ENCODE results near the gene RBMS3. TPM values are rescaled to one million over a fixed set of nuclear protein-coding genes. Genes with fewer than 3 reads are reported as not detected.
A peak's percentile ranks its signal among the peaks of the same experiment; 100 is the strongest.

RBMS3 gene
- total and polyA plus RNA-seq, 4 donors = 29.1 to 86.7 (median 58.1) TPM

- Histone ChIP-seq H3K27me3 (ENCODE audit: control insufficient read depth, insufficient read depth, low read length) (no peaks in the 10 kb centered on the region), H3K4me3 (ENCODE audit: low read depth, low read length) (no peak overlapping the region), H3K27ac (ENCODE audit: low read depth, low read length) (no peak overlapping the region), H3K4me1 (ENCODE audit: control insufficient read depth, insufficient read depth, low read length) (no peaks in the 10 kb centered on the region), H3K36me3 (ENCODE audit: control insufficient read depth, insufficient read depth, low read length) (no peaks in the 10 kb centered on the region), H3K9me3 (ENCODE audit: control insufficient read depth, insufficient read depth, low read length) (peaks cover 2% of the 10 kb centered on the region)
- DNase-seq (ENCODE audit: low read depth in 4 of 6, low spot score in 6 of 6) = no peak
- WGBS (ENCODE audit: insufficient coverage) = 30% methylated on average over 1 of the region's 2 CpGs
Observed at GRCh38 chr3:29639578-29640290, 358.9 kb downstream of the RBMS3 start.

- Histone ChIP-seq H3K36me3 (ENCODE audit: control insufficient read depth, insufficient read depth, low read length) (no peaks in the 10 kb centered on the region), H3K27ac (ENCODE audit: low read depth, low read length) (no peak overlapping the region), H3K4me3 (ENCODE audit: low read depth, low read length) (no peak overlapping the region), H3K9me3 (ENCODE audit: control insufficient read depth, insufficient read depth, low read length) (no peaks in the 10 kb centered on the region), H3K4me1 (ENCODE audit: control insufficient read depth, insufficient read depth, low read length) (no peaks in the 10 kb centered on the region), H3K27me3 (ENCODE audit: control insufficient read depth, insufficient read depth, low read length) (no peaks in the 10 kb centered on the region)
- 61% methylated on average over 3 of the region's 5 CpGs for WGBS (ENCODE audit: insufficient coverage)
- DNase-seq (ENCODE audit: low read depth in 4 of 6, low spot score in 6 of 6) = peak in 1 of 6 donors; percentile 62
Observed at GRCh38 chr3:29642393-29643033, 361.6 kb downstream of the RBMS3 start.

DNA sequence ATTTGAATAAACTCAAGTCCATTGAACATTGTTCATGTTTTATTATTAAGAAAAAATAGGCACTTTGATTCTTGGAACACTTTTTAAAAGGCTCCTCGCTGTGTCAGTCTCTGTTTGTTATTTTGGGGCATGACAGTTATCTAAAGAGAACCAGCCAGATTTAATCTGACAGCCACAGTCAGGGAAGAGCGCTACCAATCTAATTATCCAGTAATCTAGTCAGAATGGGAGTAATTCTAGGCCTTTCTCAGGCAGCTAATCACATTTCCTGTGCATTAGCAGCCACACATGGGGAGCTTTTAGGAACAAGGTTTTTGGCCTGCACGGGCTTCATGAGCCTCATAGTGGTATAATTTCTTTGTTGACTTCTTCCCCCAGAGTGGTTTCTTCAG, 362.2 kb downstream of the RBMS3 start:
- Histone ChIP-seq H3K27ac (ENCODE audit: low read depth, low read length) (no peak overlapping the region), H3K4me3 (ENCODE audit: low read depth, low read length) (no peak overlapping the region), H3K27me3 (ENCODE audit: control insufficient read depth, insufficient read depth, low read length) (no peaks in the 10 kb centered on the region), H3K4me1 (ENCODE audit: control insufficient read depth, insufficient read depth, low read length) (no peaks in the 10 kb centered on the region), H3K36me3 (ENCODE audit: control insufficient read depth, insufficient read depth, low read length) (no peaks in the 10 kb centered on the region), H3K9me3 (ENCODE audit: control insufficient read depth, insufficient read depth, low read length) (no peaks in the 10 kb centered on the region)
- peak in 1 of 6 donors; percentile 78 for DNase-seq (ENCODE audit: low read depth in 4 of 6, low spot score in 6 of 6)
- no CpG with 5 or more reads among the region's 3 CpGs for WGBS (ENCODE audit: insufficient coverage)

- no peaks in the 10 kb centered on the region for H3K4me1 ChIP-seq (ENCODE audit: control insufficient read depth, insufficient read depth, low read length)
- no peak overlapping the region for H3K4me3 ChIP-seq (ENCODE audit: low read depth, low read length)
- H3K9me3 ChIP-seq (ENCODE audit: control insufficient read depth, insufficient read depth, low read length) = no peaks in the 10 kb centered on the region
- DNase-seq (ENCODE audit: low read depth in 4 of 6, low spot score in 6 of 6) = no peak
- H3K27ac ChIP-seq (ENCODE audit: low read depth, low read length) = no peak overlapping the region
- WGBS (ENCODE audit: insufficient coverage) = 94% methylated on average over 3 of the region's 6 CpGs
- H3K36me3 ChIP-seq (ENCODE audit: control insufficient read depth, insufficient read depth, low read length) = no peaks in the 10 kb centered on the region
- no peaks in the 10 kb centered on the region for H3K27me3 ChIP-seq (ENCODE audit: control insufficient read depth, insufficient read depth, low read length)
Observed at GRCh38 chr3:29644261-29644660, 363.4 kb downstream of the RBMS3 start.

DNA sequence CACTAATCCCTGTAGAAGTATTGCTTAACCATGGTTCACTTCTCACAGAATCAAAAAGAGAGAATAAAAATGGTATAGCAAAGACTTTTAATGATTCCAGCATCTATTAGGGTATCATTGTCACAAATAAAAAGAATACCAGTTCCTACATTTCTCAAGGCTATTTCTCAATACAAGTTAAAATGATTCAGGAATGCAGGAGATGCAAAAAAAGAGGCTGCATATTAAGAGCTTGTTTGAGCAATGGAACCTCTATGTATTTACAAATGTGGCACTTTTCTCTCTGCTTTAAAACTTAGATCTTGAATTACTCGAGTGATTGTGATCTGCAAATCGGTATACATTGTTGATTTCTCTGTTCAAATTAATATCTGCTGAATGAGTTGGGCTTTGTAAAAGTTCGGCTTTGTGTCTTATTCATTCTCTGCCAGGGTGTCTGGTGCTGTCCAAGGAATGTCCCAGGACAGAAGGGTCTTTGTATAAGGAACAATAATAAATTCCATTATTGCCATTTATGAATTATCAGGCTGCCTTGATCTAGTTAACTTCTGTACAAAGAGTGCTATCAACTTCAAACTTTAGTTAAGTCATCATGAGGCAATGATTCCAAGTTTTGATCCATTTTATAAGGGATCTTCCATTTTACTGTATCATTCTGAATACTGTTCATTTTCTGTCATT, 364.2 kb downstream of the RBMS3 start:
- Histone ChIP-seq H3K27ac (ENCODE audit: low read depth, low read length) (peak overlapping the region; percentile 50), H3K36me3 (ENCODE audit: control insufficient read depth, insufficient read depth, low read length) (no peaks in the 10 kb centered on the region), H3K4me3 (ENCODE audit: low read depth, low read length) (no peak overlapping the region), H3K9me3 (ENCODE audit: control insufficient read depth, insufficient read depth, low read length) (no peaks in the 10 kb centered on the region), H3K27me3 (ENCODE audit: control insufficient read depth, insufficient read depth, low read length) (no peaks in the 10 kb centered on the region), H3K4me1 (ENCODE audit: control insufficient read depth, insufficient read depth, low read length) (no peaks in the 10 kb centered on the region)
- no CpG with 5 or more reads among the region's 3 CpGs for WGBS (ENCODE audit: insufficient coverage)
- DNase-seq (ENCODE audit: low read depth in 4 of 6, low spot score in 6 of 6) = peak in 1 of 6 donors; percentile 12

GRCh38 chr3:29646043-29646442, 365.2 kb downstream of the RBMS3 start:
- DNase-seq (ENCODE audit: low read depth in 4 of 6, low spot score in 6 of 6) = no peak
- no peak overlapping the region for H3K4me3 ChIP-seq (ENCODE audit: low read depth, low read length)
- H3K9me3 ChIP-seq (ENCODE audit: control insufficient read depth, insufficient read depth, low read length) = no peaks in the 10 kb centered on the region
- no peaks in the 10 kb centered on the region for H3K36me3 ChIP-seq (ENCODE audit: control insufficient read depth, insufficient read depth, low read length)
- H3K4me1 ChIP-seq (ENCODE audit: control insufficient read depth, insufficient read depth, low read length) = no peaks in the 10 kb centered on the region
- H3K27me3 ChIP-seq (ENCODE audit: control insufficient read depth, insufficient read depth, low read length) = no peaks in the 10 kb centered on the region
- no CpG with 5 or more reads among the region's 1 CpG for WGBS (ENCODE audit: insufficient coverage)
- no peak overlapping the region for H3K27ac ChIP-seq (ENCODE audit: low read depth, low read length)

DNA sequence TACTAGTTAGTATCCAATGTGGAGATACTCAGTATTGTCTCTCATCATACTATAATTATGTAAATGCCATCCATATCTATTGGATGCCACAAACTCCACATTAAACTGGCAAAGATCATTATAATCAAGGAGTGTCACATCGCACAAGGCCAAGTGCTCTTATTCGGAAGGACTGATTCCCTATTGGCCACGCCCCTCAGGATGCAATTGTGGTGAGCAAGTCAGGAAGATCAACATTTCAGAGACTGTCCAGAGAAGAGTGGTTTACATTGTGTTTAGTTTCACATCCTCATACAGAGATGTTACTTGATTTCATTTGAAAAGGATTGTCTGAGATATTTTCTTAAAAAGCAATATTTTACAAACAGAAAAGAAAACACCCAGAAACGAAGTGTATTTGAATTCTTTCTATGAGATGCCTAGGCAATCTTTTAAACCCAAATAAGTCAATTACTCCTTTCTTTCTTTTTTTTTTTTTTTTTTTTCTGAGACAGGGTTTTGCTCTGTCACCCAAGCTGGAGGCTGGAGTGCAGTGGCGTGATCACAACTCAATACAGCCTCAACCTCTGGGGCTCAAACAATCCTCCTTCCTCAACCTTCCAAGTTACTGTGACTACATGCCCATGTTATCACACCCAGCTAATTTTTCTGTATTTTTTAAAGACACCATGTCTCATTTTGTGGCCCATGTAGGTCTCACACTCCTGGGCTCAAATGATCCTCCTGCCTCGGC, 369.1 kb downstream of the RBMS3 start:
- Histone ChIP-seq H3K36me3 (ENCODE audit: control insufficient read depth, insufficient read depth, low read length) (no peaks in the 10 kb centered on the region), H3K4me1 (ENCODE audit: control insufficient read depth, insufficient read depth, low read length) (no peaks in the 10 kb centered on the region), H3K27ac (ENCODE audit: low read depth, low read length) (no peak overlapping the region), H3K4me3 (ENCODE audit: low read depth, low read length) (no peak overlapping the region), H3K9me3 (ENCODE audit: control insufficient read depth, insufficient read depth, low read length) (no peaks in the 10 kb centered on the region), H3K27me3 (ENCODE audit: control insufficient read depth, insufficient read depth, low read length) (no peaks in the 10 kb centered on the region)
- no peak for DNase-seq (ENCODE audit: low read depth in 4 of 6, low spot score in 6 of 6)
- 94% methylated on average over 5 of the region's 6 CpGs for WGBS (ENCODE audit: insufficient coverage)

DNA sequence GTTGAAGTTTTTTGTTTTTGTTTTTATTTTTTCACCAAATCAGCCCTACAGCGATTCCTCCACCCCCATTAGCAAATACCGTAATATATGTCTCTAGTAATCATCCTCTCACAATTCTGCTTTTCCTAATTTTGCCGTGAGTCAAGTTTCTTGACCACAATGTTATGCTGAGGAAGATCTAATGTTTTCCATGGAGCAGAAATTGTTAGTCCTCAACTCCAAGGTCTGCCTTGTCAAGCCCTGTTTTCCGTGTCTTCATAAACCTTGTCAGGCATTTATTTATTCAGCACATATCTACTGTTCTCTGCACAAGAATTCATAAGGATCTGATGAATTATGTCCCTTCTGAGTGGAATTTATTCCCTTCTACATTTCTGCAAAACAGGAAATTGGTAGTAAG, 372.8 kb downstream of the RBMS3 start:
- no peaks in the 10 kb centered on the region for H3K4me1 ChIP-seq (ENCODE audit: control insufficient read depth, insufficient read depth, low read length)
- H3K36me3 ChIP-seq (ENCODE audit: control insufficient read depth, insufficient read depth, low read length) = no peaks in the 10 kb centered on the region
- peak in 1 of 6 donors; percentile 9 for DNase-seq (ENCODE audit: low read depth in 4 of 6, low spot score in 6 of 6)
- no peak overlapping the region for H3K27ac ChIP-seq (ENCODE audit: low read depth, low read length)
- no peaks in the 10 kb centered on the region for H3K9me3 ChIP-seq (ENCODE audit: control insufficient read depth, insufficient read depth, low read length)
- H3K4me3 ChIP-seq (ENCODE audit: low read depth, low read length) = no peak overlapping the region
- H3K27me3 ChIP-seq (ENCODE audit: control insufficient read depth, insufficient read depth, low read length) = no peaks in the 10 kb centered on the region
- 0% methylated on average over 1 of the region's 4 CpGs for WGBS (ENCODE audit: insufficient coverage)

DNA sequence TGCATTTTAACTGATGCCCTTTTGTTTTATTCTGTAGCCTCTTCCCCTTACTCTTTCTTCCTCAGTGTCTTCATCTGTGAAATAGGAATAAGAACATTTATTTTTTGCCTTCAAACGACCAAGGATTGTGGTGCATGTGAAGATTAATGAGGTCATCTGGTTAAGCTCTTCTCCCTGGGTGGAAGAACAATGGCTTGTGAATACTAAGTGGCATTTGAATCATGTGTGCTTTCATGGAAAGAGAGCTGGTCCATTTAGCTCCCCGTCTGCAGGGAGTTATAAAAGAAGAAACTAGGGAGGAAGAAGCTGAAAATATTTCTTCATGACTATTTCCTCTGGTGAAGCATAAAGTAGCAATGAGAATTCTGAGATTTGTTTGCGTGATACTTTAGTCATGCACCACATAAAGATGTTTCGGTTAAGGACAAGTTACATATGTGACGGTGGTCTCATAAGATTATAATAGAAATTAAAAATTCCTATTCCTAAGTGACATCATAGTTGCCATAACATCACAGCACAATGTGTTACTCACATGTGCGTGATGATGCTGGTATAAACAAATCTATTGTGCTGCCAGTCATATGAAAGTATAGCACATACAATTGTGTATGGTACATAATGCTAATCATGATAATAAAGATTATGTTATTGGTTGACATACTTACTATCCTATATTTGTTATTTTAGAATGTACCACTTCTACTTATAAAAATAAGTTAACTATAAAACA, 374.3 kb downstream of the RBMS3 start:
- Histone ChIP-seq H3K27ac (ENCODE audit: low read depth, low read length) (no peak overlapping the region), H3K9me3 (ENCODE audit: control insufficient read depth, insufficient read depth, low read length) (no peaks in the 10 kb centered on the region), H3K4me3 (ENCODE audit: low read depth, low read length) (no peak overlapping the region), H3K4me1 (ENCODE audit: control insufficient read depth, insufficient read depth, low read length) (no peaks in the 10 kb centered on the region), H3K36me3 (ENCODE audit: control insufficient read depth, insufficient read depth, low read length) (no peaks in the 10 kb centered on the region), H3K27me3 (ENCODE audit: control insufficient read depth, insufficient read depth, low read length) (no peaks in the 10 kb centered on the region)
- peak in 1 of 6 donors; percentile 79 for DNase-seq (ENCODE audit: low read depth in 4 of 6, low spot score in 6 of 6)
- 0% methylated on average over 1 of the region's 6 CpGs for WGBS (ENCODE audit: insufficient coverage)

Data from spinal cord (tissue), 10 donors.